HCT116 (cell line): ENCODE results near the gene BABAM2. TPM values are rescaled to one million over a fixed set of nuclear protein-coding genes. Genes with fewer than 3 reads are reported as not detected.

Source experiments
- ATAC-seq: fragments of 200-7000 bp; cut with Tn5 transposase; 2 replicates; pipeline ENCODE4 v1.9.1; 2020; ENCODE audit warnings: mild to moderate bottlenecking, moderate library complexity
- BruUV-seq: library from RNA; stranded (reverse); fragments of 400-500 nt; replicated peaks from 2 replicates; lab custom pipeline; 2021; lab: Mats Ljungman, UMichigan
- CTCF ChIA-PET: fragments of 300-600 bp; sonication (Branson Sonifier 250); formaldehyde crosslinking; loops from one replicate; lab custom pipeline; 2021; ENCODE audit warnings: antibody characterized with exemption; lab: Charles Lee
- POLR2A ChIA-PET: fragments of 300-600, 350-600 bp; sonication (Branson Sonifier 250); formaldehyde crosslinking; loops from one replicate; lab custom pipeline; 2021; ENCODE audit warnings: antibody characterized with exemption; lab: Charles Lee
- RAD21 ChIA-PET, 2 experiments: fragments of 300-600 bp; sonication (Branson Sonifier 250); formaldehyde crosslinking; loops; one replicate each; lab custom pipeline; 2023; ENCODE audit warnings: low total read pairs in 2 of 2; ENCODE audit not compliant: uncharacterized antibody in 2 of 2, unreplicated experiment in 2 of 2, low non-redundant PET in 1 of 2; lab: Charles Lee
- DNase-seq: peaks from one replicate; pipeline ENCODE4 v3.0.0-alpha.2; 2010; ENCODE audit warnings: low read depth, low spot score
- H2AFZ ChIP-seq: fragments of 200-600 bp; shearing (Covaris generic), sonication (generic); 2 replicates; pipeline ENCODE4 v1.6.1; 2017; ENCODE audit warnings: low read depth, mixed run types, mixed read lengths, antibody characterized with exemption, low read length; ENCODE audit not compliant: poor library complexity, severe bottlenecking
- H3K27ac ChIP-seq: 2 replicates; pipeline ENCODE4 v1.5.1; 2012; ENCODE audit warnings: low read depth, low read length
- H3K27me3 ChIP-seq: fragments of 200-600 bp; sonication (generic); 2 replicates; pipeline ENCODE4 v1.6.1; 2016; ENCODE audit warnings: mixed run types, low read length, mixed read lengths; ENCODE audit not compliant: insufficient read depth
- H3K36me3 ChIP-seq, 2 experiments: fragments of 200-500 bp in 1 of 2; fragments of 200-600 bp in 1 of 2; sonication (Bioruptor generic) in 1 of 2; sonication (generic) in 1 of 2; 2 replicates each; pipeline versions ENCODE4 v1.5.1 to v1.6.1; 2014 to 2016; ENCODE audit warnings: low read length in 2 of 2, inconsistent platforms in 1 of 2, mixed read lengths in 1 of 2, mixed run types in 1 of 2; ENCODE audit not compliant: insufficient read depth in 2 of 2, control insufficient read depth in 1 of 2
- H3K4me1 ChIP-seq, 2 experiments: fragments of 200-600 bp in 1 of 2; sonication (generic) in 1 of 2; 2 replicates each; pipeline versions ENCODE4 v1.5.1 to v1.6.1; 2012 to 2017; ENCODE audit warnings: low read length in 2 of 2, inconsistent platforms in 1 of 2, mild to moderate bottlenecking in 1 of 2, mixed read lengths in 1 of 2, mixed run types in 1 of 2, moderate library complexity in 1 of 2; ENCODE audit not compliant: insufficient read depth in 2 of 2, control insufficient read depth in 1 of 2
- H3K4me2 ChIP-seq: fragments of 200-600 bp; sonication (generic); 2 replicates; pipeline ENCODE4 v1.6.1; 2017; ENCODE audit warnings: mixed run types, low read length, mixed read lengths
- H3K4me3 ChIP-seq, 2 experiments: fragments of 200-600 bp in 1 of 2; sonication (generic) in 1 of 2; replicated peaks in 1 of 2; 2 replicates each; pipeline ENCODE4 v1.5.1; 2011 to 2016; ENCODE audit warnings: low read length in 2 of 2, control low read depth in 1 of 2, low read depth in 1 of 2, mild to moderate bottlenecking in 1 of 2, mixed read lengths in 1 of 2, mixed run types in 1 of 2
- H3K79me2 ChIP-seq: fragments of 200-600 bp; sonication (generic); 2 replicates; pipeline ENCODE4 v1.6.1; 2017; ENCODE audit warnings: mild to moderate bottlenecking, mixed run types, low read length, moderate library complexity, mixed read lengths; ENCODE audit not compliant: insufficient read depth
- H3K9ac ChIP-seq: fragments of 200-600 bp; sonication (generic); 2 replicates; pipeline ENCODE4 v1.6.1; 2016; ENCODE audit warnings: low read length, mixed read lengths
- H3K9me2 ChIP-seq: fragments of 200-600 bp; sonication (generic), shearing (Covaris generic); 2 replicates; pipeline ENCODE4 v1.6.1; 2017; ENCODE audit warnings: mixed run types, mild to moderate bottlenecking, moderate library complexity; ENCODE audit not compliant: insufficient read depth
- H3K9me3 ChIP-seq, 2 experiments: fragments of 200-500 bp in 1 of 2; fragments of 200-600 bp in 1 of 2; sonication (Bioruptor generic) in 1 of 2; sonication (generic) in 1 of 2; 2 replicates each; pipeline ENCODE4 v1.6.1; 2014 to 2017; ENCODE audit warnings: low read length in 2 of 2, mixed read lengths in 2 of 2, inconsistent platforms in 1 of 2, low read depth in 1 of 2, mild to moderate bottlenecking in 1 of 2, mixed run types in 1 of 2, moderate library complexity in 1 of 2; ENCODE audit not compliant: control insufficient read depth in 1 of 2, insufficient read depth in 1 of 2
- H4K20me1 ChIP-seq: fragments of 200-600 bp; sonication (generic), shearing (Covaris generic); 2 replicates; pipeline ENCODE4 v1.6.1; 2017; ENCODE audit warnings: mixed run types, mild to moderate bottlenecking, moderate library complexity; ENCODE audit not compliant: insufficient read depth
- CBX3 ChIP-seq: IDR thresholded peaks from 2 replicates; pipeline ENCODE4 v1.6.1; 2012; ENCODE audit warnings: low read depth
- CEBPB ChIP-seq: IDR thresholded peaks from 2 replicates; pipeline ENCODE4 v1.6.1; 2012; ENCODE audit warnings: low read depth
- EGR1 ChIP-seq: IDR thresholded peaks from 2 replicates; pipeline ENCODE4 v1.6.1; 2012; ENCODE audit warnings: low read depth
- ELF1 ChIP-seq: IDR thresholded peaks from 2 replicates; pipeline ENCODE4 v1.6.1; 2012; ENCODE audit warnings: low read depth, borderline replicate concordance
- FOSL1 ChIP-seq: IDR thresholded peaks from 2 replicates; pipeline ENCODE4 v1.6.1; 2012; ENCODE audit warnings: low read depth
- JUND ChIP-seq: IDR thresholded peaks from 2 replicates; pipeline ENCODE4 v1.6.1; 2012
- RAD21 ChIP-seq: IDR thresholded peaks from 2 replicates; pipeline ENCODE4 v1.6.1; 2012; ENCODE audit warnings: low read depth, mild to moderate bottlenecking
- SIN3A ChIP-seq: IDR thresholded peaks from 2 replicates; pipeline ENCODE4 v1.6.1; 2012; ENCODE audit warnings: low read depth
- SP1 ChIP-seq: IDR thresholded peaks from 2 replicates; pipeline ENCODE4 v1.6.1; 2012; ENCODE audit warnings: low read depth
- SRF ChIP-seq: IDR thresholded peaks from 2 replicates; pipeline ENCODE4 v1.6.1; 2012; ENCODE audit warnings: low read depth
- TCF7L2 ChIP-seq: IDR thresholded peaks from 2 replicates; pipeline ENCODE4 v1.7.0; 2011; ENCODE audit warnings: borderline replicate concordance, inconsistent platforms; ENCODE audit not compliant: insufficient read depth, insufficient read length; ENCODE audit errors: extremely low read depth
- YY1 ChIP-seq: IDR thresholded peaks from 2 replicates; pipeline ENCODE4 v1.6.1; 2011; ENCODE audit warnings: low read length, low read depth, moderate library complexity, mild to moderate bottlenecking; ENCODE audit not compliant: insufficient replicate concordance; ENCODE audit errors: extremely low read depth
- ZFX ChIP-seq: fragments of 450-650 bp; IDR thresholded peaks from 2 replicates; pipeline ENCODE4 v1.6.1; 2017
- ZNF274 ChIP-seq: fragments of 200-500 bp; sonication (Bioruptor generic); IDR thresholded peaks from 2 replicates; pipeline ENCODE4 v1.6.1; 2014; ENCODE audit warnings: mild to moderate bottlenecking, low read depth, low read length, inconsistent platforms
- intact Hi-C: fragments of 100-400 bp; cut with micrococcal nuclease; formaldehyde crosslinking; loops from 2 replicates; pipeline ENCODE4 v1.10.0; 2022
- total RNA-seq: library from RNA; stranded (reverse); gene quantifications from one replicate; pipeline ENCODE4 v1.2.1, GENCODE V29; 2021; ENCODE audit not compliant: unreplicated experiment
- TF ChIP-seq, protein P1 (sequence below): IDR thresholded peaks from 2 replicates; pipeline ENCODE4 v1.6.1; 2012
- TF ChIP-seq, protein P2 (sequence below), 3 experiments: fragments of 200-600 bp in 1 of 3; sonication (generic) in 1 of 3; IDR thresholded peaks in 2 of 3; conservative IDR thresholded peaks in 1 of 3; 2 replicates each; pipeline ENCODE4 v1.5.1; 2012 to 2017; ENCODE audit warnings: low read depth in 2 of 3, low read length in 2 of 3, antibody characterized with exemption in 1 of 3, borderline replicate concordance in 1 of 3, control low read depth in 1 of 3, mild to moderate bottlenecking in 1 of 3, mixed read lengths in 1 of 3, mixed run types in 1 of 3, moderate library complexity in 1 of 3; ENCODE audit not compliant: insufficient read depth in 1 of 3
- TF ChIP-seq, protein P3 (sequence below): IDR thresholded peaks from 2 replicates; pipeline ENCODE4 v1.6.1; 2011; ENCODE audit warnings: mild to moderate bottlenecking, low read length, moderate library complexity; ENCODE audit not compliant: insufficient replicate concordance; ENCODE audit errors: extremely low read depth

Gene BABAM2
- total RNA-seq, 1 experiment from 2014 or later, result 23.8 TPM

DNA sequence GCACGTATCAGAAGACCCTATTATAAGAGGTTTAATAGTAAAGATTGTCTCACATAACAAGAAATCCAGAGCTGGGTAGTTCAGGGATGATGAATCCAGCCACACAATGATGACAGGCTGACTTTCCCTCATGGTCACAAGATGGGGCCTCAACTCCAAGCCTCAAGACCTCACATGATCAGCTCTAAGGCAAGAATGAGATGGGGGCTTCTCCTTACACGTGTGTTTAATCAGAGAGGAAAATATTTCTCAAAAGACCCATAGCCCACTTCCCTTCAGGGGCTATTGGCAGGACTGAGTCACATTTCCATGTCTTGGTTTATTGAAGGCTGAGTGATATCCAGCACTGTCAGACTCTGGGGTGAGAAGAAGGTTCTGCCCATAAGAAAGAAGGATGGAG is 402.0 kb downstream of the BABAM2 start:
- Histone ChIP-seq H4K20me1 (no peaks in the 10 kb centered on the region), H3K27ac (no peak overlapping the region), H3K9me2 (no peaks in the 10 kb centered on the region), H3K9ac (no peak overlapping the region), H3K9me3 (no peaks in the 10 kb centered on the region), H3K36me3 (no peaks in the 10 kb centered on the region), H2AFZ (no peak overlapping the region), H3K4me3 (no peak overlapping the region), H3K4me2 (no peak overlapping the region), H3K27me3 (no peaks in the 10 kb centered on the region), H3K4me1 (peaks cover 17 to 44% of the 10 kb centered on the region in 2 experiments), H3K79me2 (no peaks in the 10 kb centered on the region)
- intact Hi-C loops, result no loop called here
- CTCF ChIA-PET, result no interaction called here
- POLR2A ChIA-PET, result no interaction called here
- ATAC-seq (no peak), DNase-seq (no peak)
- RAD21 ChIA-PET, result no interaction called here
- no TSS peak for BruUV-seq
- no peak for TF ChIP-seq SRF
- no peak for TF ChIP-seq YY1
- no peak for TF ChIP-seq CEBPB

DNA sequence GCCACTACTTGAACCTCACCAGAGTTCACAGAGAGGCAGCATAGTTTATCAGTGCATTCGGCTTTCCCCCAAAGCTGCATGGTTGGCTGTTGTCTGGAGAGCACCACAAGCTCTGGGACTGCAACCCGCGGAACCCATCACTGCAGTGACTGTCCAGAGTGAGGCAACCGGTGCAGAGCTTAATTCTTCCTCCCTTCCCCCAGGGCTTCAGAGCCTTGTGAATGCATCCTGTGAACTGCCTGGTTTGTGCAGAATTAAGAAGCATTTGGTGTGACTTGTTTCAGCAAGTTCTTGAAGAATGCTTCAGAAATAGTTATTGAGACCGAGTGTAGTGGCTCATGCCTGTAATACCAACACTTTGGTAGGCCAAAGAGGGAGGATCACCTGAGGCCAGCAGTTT is 402.9 kb downstream of the BABAM2 start:
- H3K27ac ChIP-seq, result no peak overlapping the region
- no peak overlapping the region for H3K9ac ChIP-seq
- H3K4me3 ChIP-seq, result no peak overlapping the region
- no peaks in the 10 kb centered on the region for H4K20me1 ChIP-seq
- CTCF ChIA-PET, result no interaction called here
- H3K36me3 ChIP-seq, result no peaks in the 10 kb centered on the region
- intact Hi-C loops, result no loop called here
- no peak overlapping the region for H2AFZ ChIP-seq
- H3K27me3 ChIP-seq, result no peaks in the 10 kb centered on the region
- no peak for DNase-seq
- no peak overlapping the region for H3K4me2 ChIP-seq
- no peak for ATAC-seq
- no peaks in the 10 kb centered on the region for H3K9me2 ChIP-seq
- H3K79me2 ChIP-seq, result no peaks in the 10 kb centered on the region
- peaks cover 17 to 50% of the 10 kb centered on the region in 2 experiments for H3K4me1 ChIP-seq
- no TSS peak for BruUV-seq
- RAD21 ChIA-PET, result no interaction called here
- POLR2A ChIA-PET, result no interaction called here
- no peaks in the 10 kb centered on the region for H3K9me3 ChIP-seq
- TF ChIP-seq TCF7L2, result no peak
- no peak for TF ChIP-seq ZFX
- no peak for TF ChIP-seq SIN3A
- no peak for TF ChIP-seq SP1
- no peak for TF ChIP-seq ZNF274
- TF ChIP-seq CEBPB, result no peak
- TF ChIP-seq FOSL1, result no peak
- TF ChIP-seq, protein P1, sequence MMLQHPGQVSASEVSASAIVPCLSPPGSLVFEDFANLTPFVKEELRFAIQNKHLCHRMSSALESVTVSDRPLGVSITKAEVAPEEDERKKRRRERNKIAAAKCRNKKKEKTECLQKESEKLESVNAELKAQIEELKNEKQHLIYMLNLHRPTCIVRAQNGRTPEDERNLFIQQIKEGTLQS, result no peak
- no peak for TF ChIP-seq ELF1
- no peak for TF ChIP-seq CBX3
- TF ChIP-seq, protein P2, sequence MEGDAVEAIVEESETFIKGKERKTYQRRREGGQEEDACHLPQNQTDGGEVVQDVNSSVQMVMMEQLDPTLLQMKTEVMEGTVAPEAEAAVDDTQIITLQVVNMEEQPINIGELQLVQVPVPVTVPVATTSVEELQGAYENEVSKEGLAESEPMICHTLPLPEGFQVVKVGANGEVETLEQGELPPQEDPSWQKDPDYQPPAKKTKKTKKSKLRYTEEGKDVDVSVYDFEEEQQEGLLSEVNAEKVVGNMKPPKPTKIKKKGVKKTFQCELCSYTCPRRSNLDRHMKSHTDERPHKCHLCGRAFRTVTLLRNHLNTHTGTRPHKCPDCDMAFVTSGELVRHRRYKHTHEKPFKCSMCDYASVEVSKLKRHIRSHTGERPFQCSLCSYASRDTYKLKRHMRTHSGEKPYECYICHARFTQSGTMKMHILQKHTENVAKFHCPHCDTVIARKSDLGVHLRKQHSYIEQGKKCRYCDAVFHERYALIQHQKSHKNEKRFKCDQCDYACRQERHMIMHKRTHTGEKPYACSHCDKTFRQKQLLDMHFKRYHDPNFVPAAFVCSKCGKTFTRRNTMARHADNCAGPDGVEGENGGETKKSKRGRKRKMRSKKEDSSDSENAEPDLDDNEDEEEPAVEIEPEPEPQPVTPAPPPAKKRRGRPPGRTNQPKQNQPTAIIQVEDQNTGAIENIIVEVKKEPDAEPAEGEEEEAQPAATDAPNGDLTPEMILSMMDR (IDR thresholded peaks at IDR 0.05 in 2 of 3, conservative IDR thresholded peaks at IDR 0.05 in 1 of 3; ENCODE audit: borderline replicate concordance in 1 of 3, insufficient read depth in 1 of 3, low read depth in 2 of 3, low read length in 2 of 3), result no peak
- no peak for TF ChIP-seq JUND
- TF ChIP-seq RAD21, result no peak
- TF ChIP-seq, protein P3, sequence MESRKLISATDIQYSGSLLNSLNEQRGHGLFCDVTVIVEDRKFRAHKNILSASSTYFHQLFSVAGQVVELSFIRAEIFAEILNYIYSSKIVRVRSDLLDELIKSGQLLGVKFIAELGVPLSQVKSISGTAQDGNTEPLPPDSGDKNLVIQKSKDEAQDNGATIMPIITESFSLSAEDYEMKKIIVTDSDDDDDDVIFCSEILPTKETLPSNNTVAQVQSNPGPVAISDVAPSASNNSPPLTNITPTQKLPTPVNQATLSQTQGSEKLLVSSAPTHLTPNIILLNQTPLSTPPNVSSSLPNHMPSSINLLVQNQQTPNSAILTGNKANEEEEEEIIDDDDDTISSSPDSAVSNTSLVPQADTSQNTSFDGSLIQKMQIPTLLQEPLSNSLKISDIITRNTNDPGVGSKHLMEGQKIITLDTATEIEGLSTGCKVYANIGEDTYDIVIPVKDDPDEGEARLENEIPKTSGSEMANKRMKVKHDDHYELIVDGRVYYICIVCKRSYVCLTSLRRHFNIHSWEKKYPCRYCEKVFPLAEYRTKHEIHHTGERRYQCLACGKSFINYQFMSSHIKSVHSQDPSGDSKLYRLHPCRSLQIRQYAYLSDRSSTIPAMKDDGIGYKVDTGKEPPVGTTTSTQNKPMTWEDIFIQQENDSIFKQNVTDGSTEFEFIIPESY, result no peak
- no peak for TF ChIP-seq SRF
- TF ChIP-seq EGR1, result no peak
